HG02610 (cell line): ENCODE results near the gene SRGAP1.
"Not testable (repeated sequence)": the region's sequence is repeated elsewhere in the genome, so short reads cannot be mapped to it uniquely, and the experiment has no call there.

ENCODE experiments used
- ATAC-seq: cut with Tn5 transposase; IDR thresholded peaks from one replicate; pipeline ENCODE4 v1.9.1; 2021; ENCODE audit warnings: mild to moderate bottlenecking, moderate library complexity; ENCODE audit not compliant: unreplicated experiment

SRGAP1 gene

DNA sequence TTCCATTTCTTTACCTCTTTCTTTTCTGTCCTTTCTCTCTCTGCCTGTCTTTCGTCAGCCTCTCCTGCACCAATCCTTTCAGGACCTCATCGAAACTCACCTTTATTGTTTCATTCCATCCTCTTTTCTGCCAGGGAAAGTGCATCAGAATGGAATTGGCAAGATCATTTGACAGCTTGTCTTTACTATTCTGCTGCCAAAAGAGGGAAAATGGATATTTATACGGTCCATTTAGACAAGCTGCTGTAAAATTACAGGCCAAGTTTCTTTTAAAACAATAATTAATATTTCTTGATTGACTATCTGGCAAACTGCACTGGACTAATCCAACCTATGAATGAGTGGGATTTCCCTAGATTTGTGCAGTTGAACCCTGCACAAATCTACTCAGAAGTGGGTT, 7.6 kb upstream of the SRGAP1 start:
- no peak for ATAC-seq

DNA sequence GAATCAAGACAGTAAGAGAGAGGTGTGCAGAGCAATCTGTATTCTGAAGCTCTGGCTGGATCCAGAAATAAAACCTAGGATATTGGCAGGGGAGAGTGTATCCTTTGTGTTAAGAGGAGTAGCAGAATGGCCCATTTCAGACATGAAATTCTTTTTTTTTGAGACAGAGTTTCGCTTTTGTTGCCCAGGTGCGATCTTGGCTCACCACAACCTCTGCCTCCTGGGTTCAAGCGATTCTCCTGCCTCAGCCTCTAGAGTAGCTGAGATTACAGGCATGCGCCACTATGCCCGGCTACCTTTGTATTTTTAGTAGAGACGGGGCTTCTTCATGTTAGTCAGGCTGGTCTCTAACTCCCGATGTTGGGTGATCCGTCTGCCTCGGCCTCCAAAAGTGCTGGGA, 6.1 kb upstream of the SRGAP1 start:
- no peak for ATAC-seq

DNA sequence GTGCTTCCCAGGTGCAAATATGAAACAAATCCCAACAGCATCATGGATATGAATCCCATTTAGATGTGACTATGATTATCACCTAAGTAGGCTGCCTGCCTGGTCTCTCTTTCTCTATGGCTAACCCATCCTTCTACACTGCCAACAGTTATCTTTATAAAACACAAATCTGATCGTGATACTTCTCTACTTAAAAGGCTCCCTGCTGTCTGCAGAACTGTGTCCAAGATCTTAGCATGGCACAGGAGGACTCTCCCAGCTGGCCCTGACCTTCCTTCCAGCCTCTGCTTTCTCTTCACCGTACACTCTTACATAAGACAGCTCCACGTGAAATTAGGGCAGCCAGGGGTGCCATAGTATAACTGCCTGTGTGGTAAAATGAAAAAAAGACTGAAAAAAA, 3.5 kb upstream of the SRGAP1 start:
- no peak for ATAC-seq

DNA sequence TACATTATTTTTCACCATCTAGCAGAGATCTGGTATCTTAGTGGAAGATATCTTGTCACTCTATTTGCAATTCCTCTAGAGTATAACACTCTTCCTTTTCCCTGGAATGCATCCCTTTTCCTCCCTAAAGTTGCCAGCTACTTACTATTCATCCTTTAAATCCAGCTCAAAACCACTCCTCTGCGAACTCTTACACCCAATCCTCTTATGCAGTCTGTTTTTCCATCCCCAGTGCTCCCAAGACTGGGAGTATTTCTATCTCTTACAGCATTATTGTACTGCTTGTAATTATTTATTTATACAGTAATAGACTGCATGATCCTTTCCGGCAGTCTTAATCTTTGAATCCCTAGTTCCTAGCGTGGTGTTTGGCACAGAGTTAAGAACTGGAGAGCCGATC, 2.9 kb upstream of the SRGAP1 start:
- ATAC-seq = no peak

DNA sequence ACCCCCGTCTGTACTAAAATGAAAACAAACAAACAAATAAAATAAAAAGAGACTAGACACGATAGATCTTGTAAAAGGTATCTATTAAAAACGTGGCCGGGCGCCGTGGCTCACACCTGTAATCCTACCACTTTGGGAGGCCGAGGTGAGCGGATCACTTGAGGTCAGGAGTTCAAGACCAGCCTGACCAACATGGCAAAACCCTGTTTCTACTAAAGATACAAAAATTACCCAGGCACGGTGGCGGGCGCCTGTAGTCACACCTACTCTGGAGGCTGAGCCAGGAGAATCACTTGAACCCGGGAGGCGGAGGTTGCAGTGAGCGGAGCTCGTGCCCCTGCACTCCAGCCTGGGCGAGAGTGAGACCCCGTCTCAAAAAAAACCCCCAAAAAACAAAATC, 1.8 kb upstream of the SRGAP1 start:
- not testable (repeated sequence) for ATAC-seq

DNA sequence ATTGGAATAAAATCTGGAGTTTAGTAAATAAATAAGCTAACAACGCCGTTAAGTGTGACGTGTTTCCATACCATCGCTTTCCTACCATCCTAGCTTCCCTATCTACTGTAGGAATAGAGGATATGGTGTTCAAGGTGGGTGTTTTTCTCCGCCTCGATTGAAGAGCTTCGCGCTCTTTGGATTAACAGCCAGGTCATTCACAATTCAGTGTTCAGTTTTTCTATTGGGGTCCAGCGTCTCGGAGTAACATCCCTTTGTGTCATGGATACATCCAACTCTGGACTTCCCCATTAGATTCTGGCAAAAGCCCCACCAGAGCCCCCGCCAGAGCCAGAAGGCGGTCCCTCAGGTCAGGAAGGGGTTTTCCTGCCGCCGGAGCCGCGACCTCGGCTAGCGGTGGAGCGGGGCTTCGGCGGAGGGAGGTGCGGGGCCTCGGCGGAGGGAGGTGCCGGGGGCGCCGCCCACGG, 1.2 kb upstream of the SRGAP1 start:
- no peak for ATAC-seq

DNA sequence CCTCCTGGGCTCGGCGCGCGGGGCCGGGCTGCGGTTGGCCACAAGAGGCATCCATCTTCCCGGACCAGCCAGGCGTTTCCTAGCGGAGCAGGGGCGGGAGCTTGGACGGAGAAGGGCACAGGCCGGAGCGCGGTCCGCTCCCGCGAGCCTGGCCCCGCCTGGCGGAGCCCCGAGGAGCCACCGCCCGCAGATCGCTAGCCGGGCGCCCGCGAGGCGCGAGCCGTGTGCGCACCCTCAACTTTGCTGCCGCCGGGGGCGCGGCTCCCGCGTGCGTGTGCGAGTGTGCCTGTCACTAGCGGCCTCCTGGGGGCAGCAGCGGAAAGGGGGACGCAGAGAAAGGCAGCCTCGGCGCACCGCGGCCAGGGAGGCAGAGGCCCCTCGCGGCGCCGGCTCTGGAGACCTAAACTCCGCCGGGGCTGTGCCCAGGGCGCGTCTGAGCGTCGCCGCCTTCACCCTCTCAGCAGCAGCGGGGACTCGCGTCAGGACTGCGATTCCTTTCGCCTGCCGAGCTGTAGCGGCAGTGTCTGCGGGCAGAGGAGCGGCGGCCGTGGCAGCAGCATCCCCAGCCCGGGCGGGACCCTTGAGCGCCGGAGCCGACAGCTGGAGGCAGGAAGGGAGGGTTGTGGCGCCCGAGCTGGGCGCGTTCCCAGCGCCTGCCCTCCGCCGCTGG, 644 bp upstream of the SRGAP1 start:
- peak; percentile 97 for ATAC-seq

DNA sequence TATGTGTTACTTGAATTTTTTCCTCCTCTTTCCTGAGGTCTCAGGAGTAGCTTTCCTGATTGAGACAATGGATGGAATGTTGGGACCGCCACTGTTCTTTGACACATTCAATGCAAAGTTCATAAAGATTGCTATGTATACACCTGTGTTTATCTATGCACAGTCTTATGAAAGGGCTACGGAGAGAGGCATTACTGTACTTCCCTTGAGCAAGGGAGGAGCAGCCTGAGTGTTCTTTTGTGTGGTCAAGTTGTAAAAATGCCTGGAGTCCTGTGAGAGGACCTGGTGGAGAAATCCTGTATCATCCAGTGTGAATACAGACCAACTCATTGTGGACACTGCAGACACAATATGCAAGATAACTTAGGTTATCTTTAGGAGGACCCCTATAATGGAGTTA, 1.2 kb downstream of the SRGAP1 start:
- ATAC-seq = no peak

DNA sequence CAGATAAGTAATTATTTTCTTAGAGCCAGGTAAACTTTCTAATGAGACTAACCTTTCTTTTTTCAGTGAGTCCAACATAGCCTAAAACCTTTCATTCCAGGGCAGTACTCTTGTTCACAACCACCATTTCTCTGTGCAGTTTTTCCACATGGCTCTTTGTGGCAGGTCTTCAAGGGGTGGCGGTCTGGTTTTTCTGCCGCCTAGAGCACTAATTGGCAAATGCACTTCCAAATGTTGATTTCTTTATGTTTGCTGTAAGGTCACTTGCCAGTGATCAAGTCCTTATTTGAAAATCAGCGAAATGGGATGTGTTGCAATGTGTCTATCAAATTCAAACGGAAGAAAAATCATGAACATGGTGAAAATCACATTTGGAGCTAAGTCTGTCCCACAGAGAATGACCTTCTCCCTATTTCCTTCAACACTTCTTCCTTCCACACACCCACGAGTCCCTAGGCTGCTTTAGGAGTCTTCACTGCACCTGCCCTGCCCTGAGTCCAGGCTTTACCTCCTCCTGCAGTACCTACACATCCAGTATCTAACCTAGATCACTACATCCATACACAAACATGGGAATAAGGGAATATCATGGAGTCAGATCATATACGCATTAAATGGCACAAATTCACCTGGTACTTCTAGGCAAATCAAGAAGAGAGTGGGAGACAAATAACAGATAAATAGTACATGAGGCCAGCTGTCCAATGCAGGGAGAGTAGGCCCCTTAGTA, 1.9 kb downstream of the SRGAP1 start:
- no peak for ATAC-seq

DNA sequence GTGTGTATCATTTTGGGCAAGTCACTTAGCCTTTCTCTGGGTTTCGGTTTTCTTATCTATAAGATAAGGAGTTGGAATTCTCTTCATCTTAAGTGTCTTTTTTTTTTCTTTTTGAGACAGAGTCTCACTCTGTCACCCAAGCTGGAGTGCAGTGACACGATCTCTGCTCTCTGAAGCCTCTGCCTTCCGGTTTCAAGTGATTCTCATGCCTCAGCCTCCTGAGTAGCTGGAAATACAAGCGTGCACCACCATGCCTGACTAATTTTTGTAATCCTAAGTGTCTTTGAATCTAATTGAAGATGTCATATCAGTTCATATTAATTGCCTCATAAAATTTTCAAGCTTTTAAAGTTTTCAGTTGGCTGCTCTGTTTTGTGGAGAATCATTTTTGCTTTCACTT, 4.0 kb downstream of the SRGAP1 start:
- no peak for ATAC-seq

DNA sequence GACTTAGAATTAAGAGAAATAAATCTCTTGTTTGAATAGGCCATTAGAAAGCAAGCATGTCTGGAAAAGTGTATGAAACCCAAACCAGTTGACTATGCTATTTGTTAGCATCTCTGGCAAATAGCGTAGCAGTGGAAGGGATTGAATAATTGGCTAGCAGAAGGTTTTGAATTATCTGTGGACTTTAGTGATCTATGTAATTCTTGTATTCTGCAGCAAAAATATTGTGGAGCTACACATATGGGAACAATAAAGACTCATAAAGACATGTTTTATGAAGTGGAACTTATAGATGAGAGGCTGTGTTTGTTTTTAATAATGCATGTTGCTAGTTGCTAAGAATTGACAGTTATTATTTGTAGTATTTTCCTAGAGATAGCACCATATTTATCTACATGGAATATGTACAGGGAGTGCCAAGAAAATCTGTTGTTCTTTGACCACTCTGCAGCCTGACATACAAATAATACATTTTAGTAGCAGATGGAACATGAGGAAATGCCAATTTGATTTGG, 4.7 kb downstream of the SRGAP1 start:
- ATAC-seq = no peak

DNA sequence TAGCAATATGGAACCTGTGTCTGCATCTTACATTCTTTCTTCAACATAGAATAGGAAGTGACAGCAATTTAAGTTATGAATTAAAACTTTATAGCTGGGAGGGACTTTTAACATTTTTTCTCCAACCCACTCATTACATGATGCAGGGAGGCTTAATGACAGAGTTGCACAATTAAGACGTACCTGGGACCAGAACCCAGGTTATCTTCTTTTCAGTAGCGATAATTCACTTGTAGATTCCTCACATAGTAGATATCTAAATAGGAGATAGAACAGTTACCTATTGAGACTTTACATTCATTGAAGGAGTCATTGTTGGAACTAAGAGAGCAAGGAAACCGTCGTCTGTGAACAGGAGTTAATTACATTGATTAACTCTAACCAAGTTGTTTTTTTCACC, 5.1 kb downstream of the SRGAP1 start:
- ATAC-seq = no peak

DNA sequence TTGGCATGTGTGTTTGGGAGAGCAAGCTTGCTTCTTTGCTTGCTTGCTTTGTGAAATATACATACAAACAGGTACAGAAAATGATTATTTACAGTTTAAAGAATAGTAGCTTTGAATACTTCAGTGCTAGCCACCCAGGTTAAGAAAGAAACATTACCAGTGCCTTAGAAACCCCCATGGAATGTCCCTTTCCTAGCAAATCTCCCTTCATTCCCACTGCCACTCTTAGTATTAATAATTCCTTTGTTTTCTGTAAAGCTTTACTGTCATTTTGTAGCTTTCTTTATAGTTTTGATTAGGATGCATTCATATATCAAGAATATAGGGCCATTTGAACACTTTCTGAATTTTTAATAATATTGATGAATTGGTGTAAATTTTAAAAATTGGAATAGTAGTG, 9.5 kb downstream of the SRGAP1 start:
- peak; percentile 67 for ATAC-seq

DNA sequence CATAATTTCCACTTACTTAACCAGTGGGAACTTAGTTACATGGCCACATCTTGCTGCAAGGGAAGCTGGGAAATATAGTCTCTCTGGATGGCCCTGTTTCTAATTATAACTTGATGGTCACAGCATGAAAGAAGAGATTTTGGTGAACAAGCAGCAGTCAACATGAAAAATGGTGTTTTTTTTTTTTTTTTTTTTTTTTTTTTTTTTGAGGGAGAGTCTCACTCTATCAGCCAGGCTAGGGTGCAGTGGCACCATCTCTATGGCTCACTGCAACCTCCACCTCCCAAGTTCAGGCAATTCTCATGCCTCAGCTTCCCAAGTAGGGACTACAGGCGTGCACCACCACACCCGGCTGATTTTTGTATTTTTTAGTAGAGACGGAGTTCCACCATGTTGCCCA, 10.8 kb downstream of the SRGAP1 start:
- ATAC-seq = no peak

DNA sequence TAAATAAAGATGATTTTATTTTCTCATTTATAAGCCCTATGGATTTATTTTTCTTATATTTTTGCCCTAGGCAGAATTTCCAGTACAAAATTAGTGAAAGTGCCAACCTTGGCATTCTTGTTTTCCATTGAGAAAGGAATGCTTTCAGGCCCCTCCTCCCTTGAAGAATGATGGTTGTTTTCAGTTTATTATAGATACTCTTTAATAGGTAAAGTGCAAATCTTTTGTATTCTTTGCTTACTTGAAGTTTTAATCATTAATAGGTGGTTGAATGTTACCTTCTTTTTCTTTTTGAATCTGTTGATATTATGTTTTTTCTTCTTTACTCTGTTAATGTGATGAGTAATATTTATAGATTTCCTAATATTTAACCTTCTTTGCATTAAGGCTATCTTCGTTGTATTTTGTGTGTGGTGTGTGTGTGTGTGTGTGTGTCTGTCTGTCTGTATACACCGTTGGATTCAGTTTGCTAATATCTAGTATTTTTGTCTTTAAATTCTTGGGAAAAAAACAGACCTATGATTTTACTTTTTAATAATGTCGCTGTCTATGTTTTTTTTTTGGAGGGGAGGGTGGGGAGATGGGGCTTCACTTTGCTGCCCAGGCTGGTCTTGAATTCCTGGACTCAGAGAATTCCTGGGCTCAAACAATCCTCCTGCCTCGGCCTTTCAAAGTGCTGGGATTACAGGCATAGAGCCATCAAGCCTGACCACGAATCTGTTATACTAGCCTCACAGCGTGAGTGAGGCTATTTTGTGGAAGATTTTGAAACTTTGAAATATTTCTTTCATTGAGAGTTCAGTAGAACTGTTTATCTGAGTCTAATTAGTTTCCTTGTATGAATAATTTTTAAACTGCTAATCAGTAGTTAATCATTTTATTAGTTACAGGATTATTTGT, 13.5 kb downstream of the SRGAP1 start:
- ATAC-seq = no peak

DNA sequence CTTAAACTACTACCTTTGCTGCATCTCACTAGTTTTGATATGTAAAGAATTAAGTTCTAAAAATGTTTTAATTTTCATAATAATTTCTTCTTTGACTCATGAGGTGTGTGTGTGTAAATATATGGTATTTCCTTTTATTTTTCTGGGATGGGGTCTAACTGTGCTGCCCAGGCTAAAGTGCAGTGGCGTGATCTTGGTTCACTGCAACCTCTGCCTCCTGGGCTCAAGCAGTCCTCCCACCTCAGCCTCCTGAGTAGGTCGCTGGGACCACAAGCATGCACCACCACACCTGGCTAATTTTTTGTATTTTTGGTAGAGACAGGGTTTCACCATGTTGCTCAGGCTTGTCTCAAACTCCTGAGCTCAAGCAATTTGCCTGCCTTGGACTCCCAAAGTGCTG, 15.4 kb downstream of the SRGAP1 start:
- not testable (repeated sequence) for ATAC-seq

DNA sequence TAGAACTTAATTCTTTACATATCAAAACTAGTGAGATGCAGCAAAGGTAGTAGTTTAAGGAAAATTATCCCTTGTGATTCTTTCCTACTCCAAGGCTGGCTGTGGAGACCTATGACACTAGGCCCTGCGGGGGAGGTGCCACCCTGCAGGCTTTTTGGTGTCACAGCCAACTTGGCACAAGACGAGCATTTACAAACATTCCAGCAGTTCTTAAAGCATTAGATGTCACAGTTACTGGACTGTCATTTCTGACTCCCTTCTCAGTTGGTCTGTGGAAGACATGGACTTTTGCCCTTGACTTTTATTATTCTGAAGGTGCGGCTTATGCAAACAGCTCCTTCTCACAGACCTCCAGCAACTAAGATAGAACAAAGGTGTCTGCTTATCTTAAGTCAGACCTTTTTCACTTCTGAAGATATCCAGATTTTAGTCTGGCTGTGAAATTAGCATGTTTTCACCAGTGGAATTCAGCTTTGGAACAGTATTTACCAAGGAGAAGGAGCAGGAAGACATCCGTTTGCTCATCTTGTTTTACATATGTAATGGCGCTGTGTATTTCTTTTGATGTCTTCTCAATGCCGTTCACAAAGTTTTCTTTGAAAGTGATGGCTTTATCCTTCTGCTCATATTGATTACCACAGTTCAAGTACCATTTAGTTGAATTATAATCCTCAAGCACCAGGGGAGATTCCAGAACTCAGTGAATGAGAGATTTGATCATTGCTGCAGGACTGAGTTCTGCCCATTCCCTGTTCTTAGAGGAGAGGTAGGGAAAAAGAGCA, 17.9 kb downstream of the SRGAP1 start:
- ATAC-seq = no peak

DNA sequence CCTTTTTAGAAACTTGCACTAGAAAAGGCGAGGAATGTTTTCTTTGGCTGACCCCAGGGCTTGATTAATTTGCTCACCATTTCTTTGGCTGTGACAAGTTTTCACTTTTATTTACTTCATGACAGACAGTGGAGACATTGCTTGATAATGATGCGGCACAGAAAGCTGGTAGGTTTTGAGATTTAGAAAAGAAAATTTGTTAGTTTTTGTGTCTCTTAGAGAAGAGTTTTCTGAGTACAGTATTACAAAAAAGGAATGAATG, 18.4 kb downstream of the SRGAP1 start:
- ATAC-seq = no peak

DNA sequence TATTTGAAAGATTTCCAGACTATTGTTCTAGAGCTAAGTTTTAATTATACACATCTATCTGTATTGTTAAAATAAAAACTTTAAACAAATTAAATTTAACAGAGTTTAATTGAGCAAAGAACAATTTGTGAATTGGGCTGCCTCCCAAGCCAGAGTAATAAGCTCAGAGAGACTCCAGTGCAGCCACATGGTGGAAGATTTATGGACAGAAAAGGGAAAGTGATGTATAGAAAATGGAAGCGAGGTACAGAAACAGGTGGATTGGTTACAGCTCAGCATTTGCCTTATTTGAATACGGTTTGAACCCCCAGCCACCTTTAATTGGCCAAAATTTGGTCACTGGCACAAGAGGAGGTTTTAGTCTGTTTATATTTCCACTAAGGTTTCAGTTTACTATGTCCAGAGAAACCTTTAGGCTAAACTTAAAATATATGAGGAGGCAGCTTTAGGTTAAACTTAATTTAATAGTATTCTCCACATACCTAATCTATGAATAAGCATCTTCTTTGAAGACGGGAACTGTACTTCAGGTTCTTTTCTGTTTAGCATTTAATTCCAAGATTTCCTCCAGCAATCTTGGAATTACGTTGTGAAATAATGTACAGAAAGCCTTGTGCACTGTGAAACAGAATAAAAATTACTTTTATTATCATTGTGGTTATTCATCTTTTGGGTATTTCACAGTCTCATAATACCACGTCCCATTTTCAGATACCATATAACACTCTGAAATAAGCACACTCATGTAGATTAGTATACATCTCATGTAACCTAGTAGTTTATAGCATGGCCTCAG, 19.4 kb downstream of the SRGAP1 start:
- no peak for ATAC-seq

DNA sequence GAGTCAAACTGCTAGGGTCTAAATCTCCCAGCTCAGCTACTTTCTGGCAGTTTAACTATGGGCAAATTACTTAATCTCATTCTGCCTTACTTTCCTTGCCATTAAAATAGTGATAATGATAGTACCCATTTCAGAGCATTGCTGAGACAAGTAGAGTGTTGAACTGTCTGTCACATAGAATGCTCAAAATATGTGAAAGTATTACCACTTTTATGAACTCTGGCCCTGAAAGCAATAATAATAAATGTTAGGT, 19.9 kb downstream of the SRGAP1 start:
- no peak for ATAC-seq
